GM21528 (cell line): ENCODE results near the gene CHPF.

ENCODE experiments used
- ATAC-seq: cut with Tn5 transposase; IDR thresholded peaks from one replicate; pipeline ENCODE4 v1.9.1; 2021; ENCODE audit warnings: mild to moderate bottlenecking, moderate library complexity; ENCODE audit not compliant: unreplicated experiment, low FRiP score

Gene CHPF

DNA sequence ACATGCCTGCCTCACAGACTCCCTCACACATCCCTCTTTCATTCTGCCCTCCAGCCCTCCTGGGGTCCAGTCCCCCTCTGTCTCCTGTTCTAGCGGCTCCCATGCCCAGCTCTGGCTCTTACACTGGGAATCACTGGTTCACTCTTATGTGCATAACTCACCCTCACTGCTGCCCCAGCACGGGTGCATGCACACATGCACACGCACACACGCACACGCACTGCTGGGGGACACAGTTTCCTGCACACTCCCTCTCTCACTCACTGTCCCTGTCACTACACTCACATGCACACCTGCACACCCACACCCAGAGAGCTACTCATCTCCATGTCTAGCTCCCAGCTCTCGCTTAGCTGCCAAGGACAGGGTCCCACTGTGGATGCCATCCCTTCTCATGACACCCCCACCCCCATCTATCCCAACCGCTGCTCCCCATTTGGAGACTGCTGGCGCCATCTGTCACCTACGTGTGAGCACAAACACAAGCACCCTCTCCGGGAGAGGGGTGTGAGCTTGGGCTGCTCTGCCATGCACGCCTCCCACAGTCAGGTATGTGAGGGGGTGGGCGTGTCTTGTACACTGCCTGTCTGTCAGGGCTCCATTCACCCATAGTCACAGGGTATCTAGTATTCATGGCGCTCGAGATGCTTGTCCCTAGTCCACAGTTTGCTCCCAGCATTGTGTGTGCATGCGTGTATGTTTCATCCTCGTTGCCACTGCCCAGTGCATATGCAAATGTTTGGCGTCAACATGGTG, 27.6 kb downstream of the CHPF start:
- ATAC-seq: no peak

DNA sequence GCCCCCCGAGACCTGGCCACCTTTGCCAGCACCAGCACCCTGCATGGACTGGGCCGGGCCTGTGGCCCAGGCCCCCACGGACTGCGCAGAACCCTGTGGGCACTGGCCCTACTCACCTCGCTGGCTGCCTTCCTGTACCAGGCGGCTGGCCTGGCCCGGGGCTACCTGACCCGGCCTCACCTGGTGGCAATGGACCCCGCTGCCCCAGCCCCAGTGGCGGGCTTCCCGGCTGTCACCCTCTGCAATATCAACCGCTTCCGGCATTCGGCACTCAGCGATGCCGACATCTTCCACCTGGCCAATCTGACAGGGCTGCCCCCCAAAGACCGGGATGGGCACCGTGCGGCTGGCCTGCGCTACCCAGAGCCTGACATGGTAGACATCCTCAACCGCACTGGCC, 28.8 kb downstream of the CHPF start:
- ATAC-seq: no peak

DNA sequence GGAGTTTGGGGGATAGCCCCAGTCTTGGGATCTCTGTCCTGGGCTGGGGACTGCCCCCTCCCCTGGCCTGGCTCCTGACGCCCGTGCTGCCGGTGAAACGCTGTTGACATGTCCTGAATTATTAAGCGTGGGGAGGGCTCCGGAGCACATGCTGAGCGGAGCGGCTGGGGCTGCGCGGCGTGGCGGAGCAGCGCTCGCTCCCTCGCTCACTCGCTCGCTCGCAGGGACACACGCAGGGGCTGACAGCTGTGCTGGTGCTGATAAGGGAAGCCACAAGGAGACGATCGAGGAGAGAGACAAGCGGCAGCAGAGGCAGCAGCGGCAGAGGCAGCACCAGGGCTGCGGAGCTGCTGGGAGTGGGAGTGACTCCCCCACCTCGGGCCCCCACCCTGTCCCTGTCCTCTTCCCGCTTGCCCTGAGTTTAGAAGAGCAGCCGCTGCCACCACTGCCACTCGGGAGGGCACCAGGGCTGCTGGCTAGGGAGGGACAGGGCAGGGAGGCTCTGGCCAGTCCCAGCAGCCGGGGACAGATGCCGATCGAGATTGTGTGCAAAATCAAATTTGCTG, 29.3 kb downstream of the CHPF start, which contains the start of gene ASIC4:
Gene ASIC4, plus strand, starts transcription at position 287 of the 566 bp plus-strand sequence. Its CDS starts 243 bp downstream, at position 530.
- no peak for ATAC-seq

DNA sequence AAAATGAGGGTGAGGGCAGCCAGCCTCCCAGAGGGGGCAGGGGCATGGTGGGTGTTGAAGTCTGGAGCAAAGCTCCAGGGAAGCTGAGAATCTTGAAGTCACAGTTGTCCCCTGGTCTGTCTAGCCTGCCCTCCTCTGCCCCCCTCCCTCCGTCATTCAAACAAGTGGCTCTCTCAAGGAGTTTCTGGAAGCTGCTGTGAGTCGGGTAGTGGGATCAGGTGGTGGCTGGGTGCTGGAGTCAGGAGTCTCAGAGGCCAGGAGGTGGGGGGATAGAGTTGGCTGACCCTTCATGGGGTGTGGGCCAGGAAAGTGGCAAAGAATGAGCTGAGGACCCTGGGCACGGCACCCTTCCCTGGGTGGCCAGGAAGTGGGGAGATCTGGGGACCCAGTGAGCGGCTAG, 29.8 kb downstream of the CHPF start:
- no peak for ATAC-seq

DNA sequence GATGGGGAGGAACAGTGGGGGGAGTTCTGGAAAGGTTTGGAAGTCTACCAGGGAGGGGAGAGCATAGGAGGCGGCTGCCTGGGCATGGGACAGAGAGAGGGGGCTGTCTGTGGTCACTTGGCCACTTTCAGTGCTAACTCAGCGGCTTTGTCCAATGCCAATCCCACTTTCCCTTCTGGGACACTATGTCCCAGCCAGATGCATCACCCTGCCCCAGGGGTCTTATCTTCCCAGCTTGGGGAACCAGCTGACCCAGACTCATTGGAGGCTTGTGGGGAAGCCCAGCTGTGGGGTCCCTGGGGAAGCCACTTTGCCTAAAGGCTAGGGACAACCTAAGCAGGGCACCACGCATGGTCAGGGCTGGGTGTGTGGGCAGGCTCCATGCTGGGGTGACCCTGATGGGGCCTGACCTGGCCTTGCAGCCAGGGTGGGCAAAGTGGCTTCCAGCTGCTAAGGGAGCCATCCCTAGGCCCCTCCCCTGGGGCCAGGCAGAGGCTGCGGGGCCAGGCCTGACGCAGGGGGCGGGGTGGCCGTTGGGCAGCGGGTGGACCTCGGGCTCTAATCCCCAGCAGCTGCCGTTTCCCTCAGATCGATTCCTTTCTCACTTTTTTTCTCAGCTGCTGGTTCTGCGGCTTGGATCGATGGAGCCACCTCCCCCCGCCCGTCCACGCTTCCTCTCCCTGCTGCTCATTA, 30.9 kb downstream of the CHPF start:
- ATAC-seq: no peak

DNA sequence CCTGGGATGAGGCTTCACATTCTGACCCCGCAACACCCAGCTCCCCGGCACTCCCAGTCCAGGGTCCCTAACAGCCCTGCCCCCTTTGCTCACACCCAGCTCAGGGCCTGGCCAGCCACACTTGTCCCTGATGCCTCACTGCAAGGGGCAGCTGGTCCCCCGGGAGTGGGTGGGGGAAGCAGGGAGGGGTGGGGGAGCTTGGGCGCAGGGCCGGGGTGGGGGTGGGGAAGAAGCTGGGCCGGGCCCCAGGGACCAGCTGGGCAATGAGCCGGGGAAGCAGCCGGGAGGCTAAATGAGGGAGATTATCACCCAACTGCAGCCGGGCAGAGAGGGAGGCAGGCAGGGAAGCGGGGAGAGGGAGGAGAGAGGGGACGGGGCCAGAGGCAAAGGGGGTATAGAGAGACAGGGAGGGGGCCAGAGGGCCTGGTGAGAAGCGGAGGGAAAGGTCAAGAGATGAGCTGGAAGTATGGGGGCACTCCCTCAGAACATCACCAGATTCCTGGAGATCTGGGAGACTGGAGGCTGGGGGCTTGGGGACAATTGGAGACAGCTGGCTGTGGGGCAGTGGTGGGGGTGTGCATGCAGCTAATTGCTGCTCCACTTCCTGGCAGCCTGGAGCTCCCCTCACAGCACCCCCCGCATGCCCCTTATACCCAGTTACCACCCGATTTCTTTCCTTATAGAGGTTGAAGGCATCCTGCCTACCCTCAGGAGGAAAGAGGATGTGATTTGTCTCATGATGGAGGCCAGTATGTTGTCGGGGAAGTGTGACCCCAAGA, 31.9 kb downstream of the CHPF start:
- ATAC-seq: no peak

DNA sequence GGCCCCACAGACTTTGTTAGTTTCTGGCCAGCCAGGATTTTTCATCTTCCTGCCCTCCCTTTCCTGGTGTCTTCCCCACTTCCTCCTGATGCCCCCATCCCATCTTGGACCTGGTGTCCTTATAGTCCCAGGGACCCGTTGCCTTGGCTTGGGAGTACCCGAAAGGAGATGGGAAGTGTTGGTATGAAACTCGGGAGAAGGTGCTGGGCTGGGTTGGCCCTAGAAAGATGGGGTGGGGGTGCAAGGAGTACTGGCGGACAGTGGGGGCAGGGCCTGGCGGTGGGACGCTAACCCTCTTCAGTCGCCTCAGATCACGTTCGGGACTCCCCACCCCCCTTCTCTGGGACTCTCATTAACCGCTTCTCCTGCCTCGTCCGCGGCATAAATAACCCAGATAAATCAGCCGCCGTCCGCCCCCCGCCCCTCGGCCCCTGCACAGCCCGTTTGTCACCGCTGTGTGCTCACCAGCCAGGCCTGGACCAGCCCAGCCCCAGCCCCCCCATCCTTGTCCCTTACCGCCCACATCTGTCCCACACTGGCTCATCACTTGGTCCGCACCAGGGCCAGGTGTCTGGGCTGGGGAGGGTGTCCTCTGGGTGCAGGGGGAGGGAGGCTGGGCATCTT, 33.0 kb downstream of the CHPF start:
- ATAC-seq: no peak

DNA sequence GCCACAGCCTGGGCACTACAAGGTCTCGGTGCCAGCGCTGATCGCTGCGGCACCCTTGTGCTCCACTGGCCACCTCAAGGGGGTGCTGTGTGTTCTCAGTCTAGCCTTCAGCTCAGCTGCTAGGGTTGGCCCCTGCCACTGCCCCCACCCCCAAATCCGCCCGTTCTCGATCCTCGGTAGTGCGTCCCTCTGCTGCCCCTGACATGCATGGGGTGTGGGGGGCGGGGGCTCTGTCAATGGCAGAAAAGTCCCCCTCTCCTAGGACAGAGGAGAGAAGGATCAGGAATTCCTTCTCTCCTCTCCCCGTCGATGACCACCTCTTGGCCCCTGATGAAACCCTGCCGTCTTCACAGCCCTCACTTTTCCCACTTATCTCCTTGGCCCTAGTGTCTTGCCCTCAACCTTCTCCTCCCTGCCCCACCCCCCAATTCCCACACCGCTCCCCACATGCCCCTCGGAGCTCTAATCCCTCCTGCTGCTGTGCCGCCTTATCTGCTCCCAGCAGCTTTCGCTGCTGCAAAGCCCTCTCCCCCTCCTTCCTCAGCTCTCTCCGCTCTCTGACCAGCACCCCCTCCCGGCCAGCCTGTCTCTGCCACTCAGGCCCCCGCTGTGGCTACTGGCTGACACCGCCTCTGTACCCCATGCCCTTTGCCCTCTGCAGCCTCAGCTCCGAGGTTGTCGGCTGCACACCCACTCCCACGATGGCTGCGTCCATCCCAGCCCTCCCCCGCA, 33.7 kb downstream of the CHPF start:
- no peak for ATAC-seq

DNA sequence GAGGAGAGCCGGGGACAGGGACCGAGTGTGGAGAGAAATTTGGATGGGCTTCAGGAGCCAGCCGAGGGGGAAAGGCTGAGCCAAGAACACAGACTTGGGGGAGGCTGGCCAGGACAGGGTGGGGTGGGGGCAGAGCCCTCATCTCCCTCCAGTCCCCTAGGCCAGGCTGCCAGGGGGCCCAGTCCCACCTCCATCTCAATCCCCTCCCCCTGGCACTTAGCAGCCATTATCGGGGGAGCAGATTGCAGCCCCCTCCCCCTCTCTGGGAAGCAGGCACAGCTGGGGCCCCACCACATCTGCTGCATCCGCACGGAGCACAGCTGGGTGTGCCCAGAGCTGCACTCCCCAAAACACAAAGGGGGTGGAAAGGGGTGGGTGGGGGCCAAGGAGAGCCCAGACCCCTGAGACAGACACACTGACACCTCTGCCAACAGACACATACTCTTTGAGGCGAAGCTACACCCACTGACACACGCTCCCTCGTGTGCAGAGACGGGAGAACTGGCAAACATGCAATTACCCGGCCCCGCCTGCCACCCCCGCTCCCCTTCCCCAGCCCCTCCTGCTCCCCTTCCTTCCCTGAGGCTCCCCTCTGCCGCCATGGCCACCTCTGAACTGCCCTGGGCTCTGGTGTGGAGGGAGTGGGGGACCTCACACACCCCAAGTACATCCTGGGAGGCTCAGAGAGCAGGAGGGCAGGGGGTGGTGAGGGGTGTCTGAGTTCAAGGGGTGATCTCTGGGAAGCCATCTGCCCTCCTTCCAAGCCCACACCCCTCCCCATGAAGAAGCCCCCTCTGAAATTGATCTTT, 34.4 kb downstream of the CHPF start:
- ATAC-seq: no peak

DNA sequence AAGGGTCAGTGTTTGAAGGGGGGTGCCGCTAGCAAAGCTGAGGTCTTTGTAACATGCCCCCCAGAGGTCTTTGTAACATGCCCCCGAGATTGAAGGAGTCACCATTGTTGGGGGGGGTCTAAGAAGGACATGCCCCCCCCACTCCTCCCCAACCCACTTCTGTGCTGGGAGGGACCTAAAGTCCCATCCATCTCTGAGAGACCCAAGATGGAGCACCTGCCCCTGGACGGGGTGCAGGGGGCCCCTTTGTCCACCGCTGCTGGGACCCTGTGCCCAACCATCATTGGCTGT, 35.2 kb downstream of the CHPF start:
- ATAC-seq: no peak

DNA sequence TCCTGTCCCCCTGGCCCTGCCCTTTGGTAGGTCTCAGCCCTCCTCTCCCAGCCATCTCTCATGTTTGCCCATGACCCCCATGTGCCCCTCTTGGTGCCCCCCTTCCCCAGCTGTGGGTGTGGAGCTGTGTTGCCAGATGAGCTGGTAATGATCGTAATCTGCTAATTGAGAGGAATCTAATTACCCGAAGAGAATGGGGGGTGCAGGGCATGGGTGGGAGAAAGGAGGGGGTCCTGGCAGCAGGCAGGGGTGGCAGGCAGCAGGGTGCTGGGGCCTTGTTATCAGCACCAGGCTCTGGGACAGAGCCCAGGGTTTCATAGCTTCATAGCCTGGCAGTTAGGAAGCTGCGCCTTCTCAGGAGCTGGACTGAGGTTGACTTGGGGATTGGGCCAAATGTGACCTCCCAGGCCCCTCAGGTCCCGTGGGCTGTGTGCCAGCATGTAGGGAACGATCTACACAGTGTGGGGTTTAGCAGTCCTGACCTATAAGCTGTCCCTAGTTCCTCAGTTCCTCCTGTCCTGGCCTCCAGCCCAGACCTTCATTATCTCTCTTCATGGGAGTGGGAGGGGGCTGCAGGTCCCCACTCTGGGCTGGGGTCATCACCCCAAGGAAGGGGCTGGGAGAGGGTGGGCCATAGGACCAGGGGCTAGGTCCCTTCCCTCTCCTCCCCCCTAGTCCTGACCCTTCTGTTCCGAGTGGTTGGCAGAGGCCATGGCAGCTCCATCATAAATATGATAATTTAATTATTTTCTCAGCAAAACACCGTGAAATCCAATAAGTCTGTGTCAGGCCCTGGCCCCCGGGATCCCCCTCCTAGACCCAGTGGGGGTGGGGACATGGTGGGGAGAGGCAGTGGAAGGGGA, 35.8 kb downstream of the CHPF start:
- no peak for ATAC-seq

DNA sequence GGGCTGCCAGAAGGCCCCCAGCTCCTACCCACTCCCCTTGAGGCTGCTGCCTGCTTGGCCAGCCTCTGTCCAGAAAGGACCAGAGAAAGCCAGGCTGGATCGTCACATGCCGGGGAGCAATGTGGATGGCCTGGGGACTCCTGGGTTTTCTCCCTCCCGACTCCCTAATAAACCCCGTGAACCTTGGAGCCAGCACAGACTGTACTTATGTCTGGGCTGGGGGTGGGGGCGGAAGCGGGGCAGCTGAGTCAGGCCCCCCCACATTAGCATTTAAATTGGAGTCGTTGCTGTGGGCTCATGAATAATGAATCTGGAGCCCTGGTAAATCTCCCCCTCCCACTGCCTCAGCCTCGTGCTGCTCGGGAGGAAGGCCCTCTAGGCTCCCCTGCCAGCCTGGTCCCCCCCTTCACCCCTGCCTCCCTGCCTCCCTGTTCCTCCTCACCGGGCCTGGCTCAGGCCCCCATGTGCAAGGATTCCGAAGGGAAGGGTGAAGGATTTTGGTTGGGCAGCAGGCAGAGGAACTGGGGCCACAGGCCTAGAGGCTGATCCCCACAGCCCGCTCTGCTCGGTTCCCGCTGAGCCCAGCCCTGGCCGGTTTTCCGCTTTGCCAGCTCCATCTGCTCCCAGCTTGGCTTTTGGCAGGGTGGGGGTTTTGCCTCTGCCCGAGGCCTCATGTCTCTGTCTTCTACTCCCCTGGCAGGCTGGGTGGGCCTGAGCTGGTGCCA, 36.6 kb downstream of the CHPF start:
- ATAC-seq: no peak

DNA sequence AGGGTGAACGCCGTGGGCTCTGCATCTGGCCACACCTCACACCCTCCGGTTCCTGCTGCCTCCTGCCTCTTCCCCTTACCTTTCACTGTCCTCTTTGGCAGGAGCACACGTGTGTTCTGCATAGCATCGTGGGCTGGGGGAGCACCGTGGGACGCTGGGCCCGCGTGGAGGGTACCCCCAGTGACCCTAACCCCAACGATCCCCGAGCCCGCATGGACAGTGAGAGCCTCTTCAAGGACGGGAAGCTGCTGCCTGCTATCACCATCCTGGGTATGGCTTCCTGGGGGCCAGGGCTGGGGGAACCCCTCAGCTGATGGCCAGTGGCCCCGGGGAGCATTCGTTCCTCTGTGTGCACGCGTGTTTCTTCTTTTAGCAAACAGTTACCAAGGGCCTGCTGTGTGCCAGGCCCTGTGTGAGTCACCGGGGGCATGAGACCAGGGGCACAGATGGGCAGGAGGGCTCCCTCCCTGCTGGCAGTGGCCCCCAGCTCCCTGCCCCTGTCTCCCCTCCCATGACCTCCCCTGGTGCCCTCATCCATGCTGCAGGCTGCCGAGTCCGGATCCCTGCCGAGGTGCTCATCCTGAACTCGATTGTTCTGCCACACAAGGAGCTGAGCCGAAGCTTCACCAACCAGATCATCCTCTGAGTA, 37.3 kb downstream of the CHPF start:
- no peak for ATAC-seq

DNA sequence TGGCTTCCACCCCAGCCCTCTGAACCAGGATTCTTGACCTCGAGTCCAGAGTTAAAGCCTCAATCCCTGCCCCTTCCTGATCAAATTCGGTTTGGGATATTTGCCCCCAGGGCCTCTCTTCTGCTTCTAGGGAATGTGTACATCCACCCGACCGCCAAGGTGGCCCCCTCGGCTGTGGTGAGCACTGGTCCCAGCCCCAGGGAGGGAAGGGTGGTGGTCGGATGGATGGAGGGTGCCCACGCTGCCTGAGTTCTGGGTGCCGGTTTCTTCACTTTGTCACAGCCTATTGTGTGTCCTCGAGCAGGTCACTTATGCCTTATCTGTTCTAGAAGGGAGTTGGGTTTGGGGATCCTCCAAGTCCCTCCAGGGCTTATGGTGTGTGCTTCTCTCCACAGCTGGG, 38.0 kb downstream of the CHPF start:
- ATAC-seq: no peak

DNA sequence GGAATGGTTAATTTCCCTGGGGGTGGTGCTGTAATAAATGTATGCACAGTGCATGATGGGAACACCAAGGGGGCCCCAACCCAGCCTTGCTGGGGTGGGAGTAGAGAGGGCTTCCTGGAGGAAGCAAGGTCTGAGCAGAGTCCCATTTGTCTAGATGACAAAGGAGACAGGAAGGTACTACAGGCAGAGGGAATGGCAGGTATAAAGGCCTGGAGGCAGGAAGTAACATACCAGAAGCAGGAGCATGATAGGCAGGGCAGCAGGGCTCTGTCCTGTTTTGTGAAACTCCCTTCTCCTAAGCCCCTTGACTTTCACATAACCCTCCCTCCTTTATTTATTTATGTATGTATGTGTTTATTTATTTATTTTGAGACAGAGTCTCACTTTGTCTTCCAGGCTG, 41.0 kb downstream of the CHPF start:
- ATAC-seq: no peak

DNA sequence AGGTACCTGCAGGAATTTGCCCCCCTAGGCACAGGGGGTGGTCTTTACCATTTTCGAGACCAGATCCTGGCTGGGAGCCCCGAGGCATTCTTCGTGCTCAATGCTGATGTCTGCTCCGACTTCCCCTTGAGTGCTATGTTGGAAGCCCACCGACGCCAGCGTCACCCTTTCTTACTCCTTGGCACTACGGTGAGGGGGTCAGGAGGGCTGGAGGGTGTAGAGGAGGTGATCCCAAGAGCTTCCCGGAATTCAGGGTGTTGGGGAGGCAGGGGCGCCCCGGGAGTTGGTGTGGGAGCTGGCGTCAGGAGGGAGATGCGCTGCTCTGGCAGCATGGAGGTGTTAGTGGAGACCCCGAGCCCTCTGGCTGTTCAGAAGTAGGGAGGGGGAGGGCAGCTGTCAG, 41.8 kb downstream of the CHPF start:
- ATAC-seq: no peak

DNA sequence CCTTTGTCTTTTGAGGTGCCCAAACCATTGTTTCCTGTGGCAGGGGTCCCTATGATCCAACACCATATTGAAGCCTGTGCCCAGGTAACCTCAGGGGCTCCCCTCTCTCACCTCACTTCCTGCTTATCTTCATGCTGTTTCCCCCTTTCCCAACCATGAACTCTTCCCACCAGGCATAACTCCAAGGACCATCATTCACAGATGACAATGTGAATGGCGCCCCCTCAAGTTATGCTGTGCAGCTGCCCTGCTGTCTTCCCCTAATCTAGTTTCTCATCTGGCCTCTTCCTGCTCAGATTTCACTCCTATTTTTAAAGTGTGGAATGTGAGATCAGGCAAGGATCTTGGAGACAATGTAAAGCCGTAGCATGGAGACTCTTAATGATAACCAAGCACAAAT, 43.5 kb downstream of the CHPF start:
- no peak for ATAC-seq
